Measurements from ENCODE around the gene TRIM63. TPM values are rescaled to one million over a fixed set of nuclear protein-coding genes. Genes with fewer than 3 reads are reported as not detected.

The TRIM63 gene
- polyA plus RNA-seq, 1 of the 3 experiments (the other 2 are of a cell fraction) = not detected

DNA sequence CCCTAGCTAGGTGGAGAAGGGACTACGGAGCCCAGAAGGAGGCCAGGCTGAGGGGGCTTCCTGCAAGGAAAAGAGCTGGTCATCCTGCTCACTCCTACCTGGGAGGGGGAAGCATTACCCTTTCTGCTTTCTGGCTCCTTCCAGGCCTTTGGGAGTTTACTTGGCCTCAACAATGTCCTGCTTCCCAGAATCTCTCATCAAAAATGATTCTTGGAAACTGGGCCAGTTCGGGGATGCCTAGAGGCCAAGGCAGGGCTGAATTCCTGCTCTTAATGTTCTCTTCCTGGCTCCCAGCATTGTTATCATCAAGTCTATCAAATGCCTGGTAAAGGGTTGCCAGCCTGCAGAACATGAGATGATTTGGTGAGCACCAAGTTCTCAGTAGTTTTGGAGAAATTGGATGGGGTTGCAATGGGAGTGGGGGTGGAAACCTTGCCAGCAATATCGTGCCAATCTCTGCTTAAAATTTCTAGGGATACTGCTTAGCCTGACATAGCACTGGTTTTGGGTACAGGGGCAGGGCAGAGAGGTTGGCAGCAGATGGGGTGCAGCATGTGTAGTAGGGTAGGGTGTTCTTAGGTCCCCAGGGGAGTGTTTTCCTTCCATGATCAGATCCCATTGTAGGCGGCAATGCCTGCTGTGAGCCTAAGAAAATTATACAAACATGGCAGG lies 61.9 kb downstream of the TRIM63 start:
- Histone ChIP-seq H3K79me2 (ENCODE audit: insufficient read depth) (no peaks in the 10 kb centered on the region), H3F3A (replicated peaks; ENCODE audit: insufficient read depth) (no peaks in the 10 kb centered on the region), H3K36me3 (replicated peaks in 1 of 2; ENCODE audit: control insufficient read depth in 1 of 2, insufficient read depth in 2 of 2, low read length in 1 of 2) (no peaks in the 10 kb centered on the region), H3K9me3 (no peaks in the 10 kb centered on the region), H3K4me3 (ENCODE audit: low read depth in 2 of 2, low read length in 1 of 2) (no peak overlapping the region), H3K27me3 (ENCODE audit: insufficient read depth) (no peaks in the 10 kb centered on the region), H3K9ac (no peak overlapping the region), H2AFZ (ENCODE audit: low read depth) (no peak overlapping the region), H3K27ac (ENCODE audit: low read depth in 2 of 2, low read length in 1 of 2) (no peak overlapping the region), H3K4me1 (ENCODE audit: control insufficient read depth in 1 of 2, insufficient read depth in 2 of 2, low read depth in 1 of 2, low read length in 1 of 2) (no peaks in the 10 kb centered on the region), H4K20me1 (ENCODE audit: insufficient read depth) (no peaks in the 10 kb centered on the region), H3K4me2 (no peak overlapping the region), H3K9me2 (no peaks in the 10 kb centered on the region)
- WGBS (ENCODE audit: low lambda C conversion rate) = 50% methylated on average over 4 of the region's 4 CpGs
- ChIA-PET CTCF (interaction anchor here (1.3 to 14.4 kb wide), 3 partner anchors 12 to 126 kb away, joined by 3 to 344 read pairs (median 7); partner anchors contain the start of gene STMN1), POLR2A (no interaction called here)
- DNase-seq = no peak
- TF ChIP-seq, protein P1, sequence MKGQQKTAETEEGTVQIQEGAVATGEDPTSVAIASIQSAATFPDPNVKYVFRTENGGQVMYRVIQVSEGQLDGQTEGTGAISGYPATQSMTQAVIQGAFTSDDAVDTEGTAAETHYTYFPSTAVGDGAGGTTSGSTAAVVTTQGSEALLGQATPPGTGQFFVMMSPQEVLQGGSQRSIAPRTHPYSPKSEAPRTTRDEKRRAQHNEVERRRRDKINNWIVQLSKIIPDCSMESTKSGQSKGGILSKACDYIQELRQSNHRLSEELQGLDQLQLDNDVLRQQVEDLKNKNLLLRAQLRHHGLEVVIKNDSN (IDR thresholded peaks at IDR 0.05; ENCODE audit: borderline replicate concordance, low read depth) = no peak
- no peak for TF ChIP-seq TAF1 (IDR thresholded peaks at IDR 0.05; ENCODE audit: borderline replicate concordance, low read depth, low read length)
- no peak for TF ChIP-seq SIN3A (IDR thresholded peaks at IDR 0.05; ENCODE audit: borderline replicate concordance, low read depth, low read length)
- TF ChIP-seq, protein P2, sequence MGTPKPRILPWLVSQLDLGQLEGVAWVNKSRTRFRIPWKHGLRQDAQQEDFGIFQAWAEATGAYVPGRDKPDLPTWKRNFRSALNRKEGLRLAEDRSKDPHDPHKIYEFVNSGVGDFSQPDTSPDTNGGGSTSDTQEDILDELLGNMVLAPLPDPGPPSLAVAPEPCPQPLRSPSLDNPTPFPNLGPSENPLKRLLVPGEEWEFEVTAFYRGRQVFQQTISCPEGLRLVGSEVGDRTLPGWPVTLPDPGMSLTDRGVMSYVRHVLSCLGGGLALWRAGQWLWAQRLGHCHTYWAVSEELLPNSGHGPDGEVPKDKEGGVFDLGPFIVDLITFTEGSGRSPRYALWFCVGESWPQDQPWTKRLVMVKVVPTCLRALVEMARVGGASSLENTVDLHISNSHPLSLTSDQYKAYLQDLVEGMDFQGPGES (IDR thresholded peaks at IDR 0.05; ENCODE audit: low read depth, low read length) = no peak
- TF ChIP-seq RXRA (IDR thresholded peaks at IDR 0.05; ENCODE audit: borderline replicate concordance, low read depth) = no peak
- no peak for TF ChIP-seq EP300 (IDR thresholded peaks at IDR 0.05; ENCODE audit: borderline replicate concordance in 1 of 2, low read depth in 1 of 2, low read length in 1 of 2)
- TF ChIP-seq GABPA (IDR thresholded peaks at IDR 0.05; ENCODE audit: low read depth) = no peak
- TF ChIP-seq, protein P3, sequence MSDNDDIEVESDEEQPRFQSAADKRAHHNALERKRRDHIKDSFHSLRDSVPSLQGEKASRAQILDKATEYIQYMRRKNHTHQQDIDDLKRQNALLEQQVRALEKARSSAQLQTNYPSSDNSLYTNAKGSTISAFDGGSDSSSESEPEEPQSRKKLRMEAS (IDR thresholded peaks at IDR 0.05; ENCODE audit: low read depth) = no peak
- no peak for TF ChIP-seq FOXM1 (IDR thresholded peaks at IDR 0.05; ENCODE audit: low read depth)
- TF ChIP-seq, protein P4, sequence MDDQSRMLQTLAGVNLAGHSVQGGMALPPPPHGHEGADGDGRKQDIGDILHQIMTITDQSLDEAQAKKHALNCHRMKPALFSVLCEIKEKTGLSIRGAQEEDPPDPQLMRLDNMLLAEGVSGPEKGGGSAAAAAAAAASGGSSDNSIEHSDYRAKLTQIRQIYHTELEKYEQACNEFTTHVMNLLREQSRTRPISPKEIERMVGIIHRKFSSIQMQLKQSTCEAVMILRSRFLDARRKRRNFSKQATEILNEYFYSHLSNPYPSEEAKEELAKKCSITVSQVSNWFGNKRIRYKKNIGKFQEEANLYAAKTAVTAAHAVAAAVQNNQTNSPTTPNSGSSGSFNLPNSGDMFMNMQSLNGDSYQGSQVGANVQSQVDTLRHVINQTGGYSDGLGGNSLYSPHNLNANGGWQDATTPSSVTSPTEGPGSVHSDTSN (IDR thresholded peaks at IDR 0.05) = no peak
- no peak for TF ChIP-seq MEF2A (IDR thresholded peaks at IDR 0.05; ENCODE audit: borderline replicate concordance, low read depth)
- TF ChIP-seq FOSL2 (IDR thresholded peaks at IDR 0.05; ENCODE audit: borderline replicate concordance, low read depth) = no peak
- TF ChIP-seq, protein P5, sequence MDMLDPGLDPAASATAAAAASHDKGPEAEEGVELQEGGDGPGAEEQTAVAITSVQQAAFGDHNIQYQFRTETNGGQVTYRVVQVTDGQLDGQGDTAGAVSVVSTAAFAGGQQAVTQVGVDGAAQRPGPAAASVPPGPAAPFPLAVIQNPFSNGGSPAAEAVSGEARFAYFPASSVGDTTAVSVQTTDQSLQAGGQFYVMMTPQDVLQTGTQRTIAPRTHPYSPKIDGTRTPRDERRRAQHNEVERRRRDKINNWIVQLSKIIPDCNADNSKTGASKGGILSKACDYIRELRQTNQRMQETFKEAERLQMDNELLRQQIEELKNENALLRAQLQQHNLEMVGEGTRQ (IDR thresholded peaks at IDR 0.05; ENCODE audit: borderline replicate concordance, low read depth, low read length) = no peak
- TF ChIP-seq, protein P6, sequence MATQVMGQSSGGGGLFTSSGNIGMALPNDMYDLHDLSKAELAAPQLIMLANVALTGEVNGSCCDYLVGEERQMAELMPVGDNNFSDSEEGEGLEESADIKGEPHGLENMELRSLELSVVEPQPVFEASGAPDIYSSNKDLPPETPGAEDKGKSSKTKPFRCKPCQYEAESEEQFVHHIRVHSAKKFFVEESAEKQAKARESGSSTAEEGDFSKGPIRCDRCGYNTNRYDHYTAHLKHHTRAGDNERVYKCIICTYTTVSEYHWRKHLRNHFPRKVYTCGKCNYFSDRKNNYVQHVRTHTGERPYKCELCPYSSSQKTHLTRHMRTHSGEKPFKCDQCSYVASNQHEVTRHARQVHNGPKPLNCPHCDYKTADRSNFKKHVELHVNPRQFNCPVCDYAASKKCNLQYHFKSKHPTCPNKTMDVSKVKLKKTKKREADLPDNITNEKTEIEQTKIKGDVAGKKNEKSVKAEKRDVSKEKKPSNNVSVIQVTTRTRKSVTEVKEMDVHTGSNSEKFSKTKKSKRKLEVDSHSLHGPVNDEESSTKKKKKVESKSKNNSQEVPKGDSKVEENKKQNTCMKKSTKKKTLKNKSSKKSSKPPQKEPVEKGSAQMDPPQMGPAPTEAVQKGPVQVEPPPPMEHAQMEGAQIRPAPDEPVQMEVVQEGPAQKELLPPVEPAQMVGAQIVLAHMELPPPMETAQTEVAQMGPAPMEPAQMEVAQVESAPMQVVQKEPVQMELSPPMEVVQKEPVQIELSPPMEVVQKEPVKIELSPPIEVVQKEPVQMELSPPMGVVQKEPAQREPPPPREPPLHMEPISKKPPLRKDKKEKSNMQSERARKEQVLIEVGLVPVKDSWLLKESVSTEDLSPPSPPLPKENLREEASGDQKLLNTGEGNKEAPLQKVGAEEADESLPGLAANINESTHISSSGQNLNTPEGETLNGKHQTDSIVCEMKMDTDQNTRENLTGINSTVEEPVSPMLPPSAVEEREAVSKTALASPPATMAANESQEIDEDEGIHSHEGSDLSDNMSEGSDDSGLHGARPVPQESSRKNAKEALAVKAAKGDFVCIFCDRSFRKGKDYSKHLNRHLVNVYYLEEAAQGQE (IDR thresholded peaks at IDR 0.05; ENCODE audit: low read depth, low read length) = no peak
- TF ChIP-seq YY1 (IDR thresholded peaks at IDR 0.05; ENCODE audit: low read depth) = no peak
- no peak for TF ChIP-seq TEAD4 (IDR thresholded peaks at IDR 0.05; ENCODE audit: borderline replicate concordance, insufficient read depth)
- TF ChIP-seq, protein P7, sequence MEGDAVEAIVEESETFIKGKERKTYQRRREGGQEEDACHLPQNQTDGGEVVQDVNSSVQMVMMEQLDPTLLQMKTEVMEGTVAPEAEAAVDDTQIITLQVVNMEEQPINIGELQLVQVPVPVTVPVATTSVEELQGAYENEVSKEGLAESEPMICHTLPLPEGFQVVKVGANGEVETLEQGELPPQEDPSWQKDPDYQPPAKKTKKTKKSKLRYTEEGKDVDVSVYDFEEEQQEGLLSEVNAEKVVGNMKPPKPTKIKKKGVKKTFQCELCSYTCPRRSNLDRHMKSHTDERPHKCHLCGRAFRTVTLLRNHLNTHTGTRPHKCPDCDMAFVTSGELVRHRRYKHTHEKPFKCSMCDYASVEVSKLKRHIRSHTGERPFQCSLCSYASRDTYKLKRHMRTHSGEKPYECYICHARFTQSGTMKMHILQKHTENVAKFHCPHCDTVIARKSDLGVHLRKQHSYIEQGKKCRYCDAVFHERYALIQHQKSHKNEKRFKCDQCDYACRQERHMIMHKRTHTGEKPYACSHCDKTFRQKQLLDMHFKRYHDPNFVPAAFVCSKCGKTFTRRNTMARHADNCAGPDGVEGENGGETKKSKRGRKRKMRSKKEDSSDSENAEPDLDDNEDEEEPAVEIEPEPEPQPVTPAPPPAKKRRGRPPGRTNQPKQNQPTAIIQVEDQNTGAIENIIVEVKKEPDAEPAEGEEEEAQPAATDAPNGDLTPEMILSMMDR (IDR thresholded peaks at IDR 0.05) = no peak
- no peak for TF ChIP-seq FOXJ3 (CRISPR knock-in tag; IDR thresholded peaks at IDR 0.05)
- no peak for TF ChIP-seq SMC3 (IDR thresholded peaks at IDR 0.05; ENCODE audit: low read depth, low read length)
- no peak for TF ChIP-seq ELF1 (IDR thresholded peaks at IDR 0.05)

All from SK-N-SH (cell line).